ENCODE measurements around the gene CCDC92. TPM values are rescaled to one million over a fixed set of nuclear protein-coding genes. Genes with fewer than 3 reads are reported as not detected.

Gene CCDC92
- total RNA-seq = 10 to 100 TPM; 21.1 to 31.0 TPM

- Mint-ChIP-seq H3K4me3 (peak within 1 kb of the TSS; percentile 93 to 95), H3K9me3 (no peaks in the 10 kb centered on the region), H3K36me3 (ENCODE audit: insufficient read depth in 2 of 2) (peaks cover 5 to 9% of the 10 kb centered on the region in 2 donors), H3K4me1 (ENCODE audit: low read depth) (peaks cover 51% of the 10 kb centered on the region), H3K27ac (peak within 1 kb of the TSS; percentile 49), H3K27me3 (ENCODE audit: low read depth) (no peaks in the 10 kb centered on the region)
- ATAC-seq (replicated peaks in 1 of 2) = peak; percentile 85 to 87
- peak; percentile 96 to 97 for DNase-seq
These were observed at the start of gene CCDC92, which contains the start of gene ZNF664 for GRCh38 chr12:123972457-123973401. Gene CCDC92 (minus strand): TSS chr12:123972831. CDS start chr12:123944305, 28,526 bp downstream. Gene ZNF664 (plus strand): TSS chr12:123973215. CDS start chr12:124012145, 38,930 bp downstream.

- Mint-ChIP-seq H3K27ac (no peak overlapping the region), H3K4me3 (no peak overlapping the region), H3K4me1 (ENCODE audit: low read depth) (peaks cover 4% of the 10 kb centered on the region), H3K9me3 (no peaks in the 10 kb centered on the region), H3K36me3 (ENCODE audit: insufficient read depth in 2 of 2) (no peaks in the 10 kb centered on the region), H3K27me3 (ENCODE audit: low read depth) (no peaks in the 10 kb centered on the region)
- ATAC-seq (replicated peaks in 1 of 2) (no peak), DNase-seq (no peak)
These were observed 49.5 kb upstream of the CCDC92 start for GRCh38 chr12:124022161-124022560.

- Mint-ChIP-seq H3K27me3 (ENCODE audit: low read depth) (no peaks in the 10 kb centered on the region), H3K27ac (no peak overlapping the region), H3K36me3 (ENCODE audit: insufficient read depth in 2 of 2) (no peaks in the 10 kb centered on the region), H3K4me1 (ENCODE audit: low read depth) (peaks cover 4% of the 10 kb centered on the region), H3K4me3 (no peak overlapping the region), H3K9me3 (no peaks in the 10 kb centered on the region)
- DNase-seq = no peak
- no peak for ATAC-seq (replicated peaks in 1 of 2)
These were observed 48.4 kb upstream of the CCDC92 start for GRCh38 chr12:124021007-124021406.

- Mint-ChIP-seq H3K27me3 (ENCODE audit: low read depth) (no peaks in the 10 kb centered on the region), H3K4me3 (no peak overlapping the region), H3K36me3 (ENCODE audit: insufficient read depth in 2 of 2) (no peaks in the 10 kb centered on the region), H3K4me1 (ENCODE audit: low read depth) (peaks cover 4% of the 10 kb centered on the region), H3K9me3 (no peaks in the 10 kb centered on the region), H3K27ac (peak overlapping the region; percentile 52)
- ATAC-seq (replicated peaks in 1 of 2) (no peak), DNase-seq (no peak)
These were observed 47.9 kb upstream of the CCDC92 start for GRCh38 chr12:124020514-124020949.

GRCh38 chr12:124019115-124019514 is 46.5 kb upstream of the CCDC92 start:
- DNase-seq (no peak), ATAC-seq (replicated peaks in 1 of 2) (no peak)
- Mint-ChIP-seq H3K9me3 (no peaks in the 10 kb centered on the region), H3K27ac (no peak overlapping the region), H3K4me3 (no peak overlapping the region), H3K27me3 (ENCODE audit: low read depth) (no peaks in the 10 kb centered on the region), H3K36me3 (ENCODE audit: insufficient read depth in 2 of 2) (no peaks in the 10 kb centered on the region), H3K4me1 (ENCODE audit: low read depth) (peaks cover 1% of the 10 kb centered on the region)

- DNase-seq (no peak), ATAC-seq (replicated peaks in 1 of 2) (no peak)
- Mint-ChIP-seq H3K27me3 (ENCODE audit: low read depth) (no peaks in the 10 kb centered on the region), H3K27ac (no peak overlapping the region), H3K4me1 (ENCODE audit: low read depth) (no peaks in the 10 kb centered on the region), H3K4me3 (no peak overlapping the region), H3K9me3 (no peaks in the 10 kb centered on the region), H3K36me3 (ENCODE audit: insufficient read depth in 2 of 2) (no peaks in the 10 kb centered on the region)
These were observed 45.9 kb upstream of the CCDC92 start for GRCh38 chr12:124018539-124018938.

GRCh38 chr12:124017064-124017463 is 44.4 kb upstream of the CCDC92 start:
- Mint-ChIP-seq H3K27ac (no peak overlapping the region), H3K27me3 (ENCODE audit: low read depth) (no peaks in the 10 kb centered on the region), H3K4me1 (ENCODE audit: low read depth) (no peaks in the 10 kb centered on the region), H3K36me3 (ENCODE audit: insufficient read depth in 2 of 2) (peaks cover 2% of the 10 kb centered on the region in 2 donors), H3K9me3 (no peaks in the 10 kb centered on the region), H3K4me3 (no peak overlapping the region)
- ATAC-seq (replicated peaks in 1 of 2) (no peak), DNase-seq (no peak)

GRCh38 chr12:124015494-124016461 is 43.1 kb upstream of the CCDC92 start:
- H3K27me3 Mint-ChIP-seq (ENCODE audit: low read depth) = no peaks in the 10 kb centered on the region
- H3K4me3 Mint-ChIP-seq = no peak overlapping the region
- peaks cover 5 to 6% of the 10 kb centered on the region in 2 donors for H3K36me3 Mint-ChIP-seq (ENCODE audit: insufficient read depth in 2 of 2)
- no peak for DNase-seq
- H3K9me3 Mint-ChIP-seq = no peaks in the 10 kb centered on the region
- no peaks in the 10 kb centered on the region for H3K4me1 Mint-ChIP-seq (ENCODE audit: low read depth)
- ATAC-seq (replicated peaks in 1 of 2) = no peak
- H3K27ac Mint-ChIP-seq = no peak overlapping the region

- DNase-seq (no peak), ATAC-seq (replicated peaks in 1 of 2) (no peak)
- H3K9me3 Mint-ChIP-seq = no peaks in the 10 kb centered on the region
- H3K36me3 Mint-ChIP-seq (ENCODE audit: insufficient read depth in 2 of 2) = peaks cover 5 to 6% of the 10 kb centered on the region in 2 donors
- H3K27me3 Mint-ChIP-seq (ENCODE audit: low read depth) = no peaks in the 10 kb centered on the region
- H3K27ac Mint-ChIP-seq = no peak overlapping the region
- H3K4me1 Mint-ChIP-seq (ENCODE audit: low read depth) = peaks cover 7% of the 10 kb centered on the region
- no peak overlapping the region for H3K4me3 Mint-ChIP-seq
These were observed 40.4 kb upstream of the CCDC92 start for GRCh38 chr12:124013073-124013472.

GRCh38 chr12:124011435-124012115 is 38.9 kb upstream of the CCDC92 start:
- Mint-ChIP-seq H3K4me1 (ENCODE audit: low read depth) (peaks cover 22% of the 10 kb centered on the region), H3K36me3 (ENCODE audit: insufficient read depth in 2 of 2) (peaks cover 7 to 10% of the 10 kb centered on the region in 2 donors)

GRCh38 chr12:124010687-124011086 is 38.1 kb upstream of the CCDC92 start:
- H3K4me3 Mint-ChIP-seq = no peak overlapping the region

More at GRCh38 chr12:124011435-124012115, 38.9 kb upstream of the CCDC92 start:
- Mint-ChIP-seq H3K27ac (no peak overlapping the region), H3K4me3 (no peak overlapping the region), H3K27me3 (ENCODE audit: low read depth) (no peaks in the 10 kb centered on the region), H3K9me3 (no peaks in the 10 kb centered on the region)
- DNase-seq = no peak
- no peak for ATAC-seq (replicated peaks in 1 of 2)

GRCh38 chr12:124009781-124010180 is 37.1 kb upstream of the CCDC92 start:
- DNase-seq = no peak
- Mint-ChIP-seq H3K27me3 (ENCODE audit: low read depth) (no peaks in the 10 kb centered on the region), H3K9me3 (no peaks in the 10 kb centered on the region), H3K4me1 (ENCODE audit: low read depth) (peaks cover 34% of the 10 kb centered on the region), H3K4me3 (no peak overlapping the region), H3K36me3 (ENCODE audit: insufficient read depth in 2 of 2) (peaks cover 7 to 14% of the 10 kb centered on the region in 2 donors), H3K27ac (no peak overlapping the region)
- ATAC-seq (replicated peaks in 1 of 2) = no peak

More at GRCh38 chr12:124010687-124011086, 38.1 kb upstream of the CCDC92 start:
- DNase-seq (no peak), ATAC-seq (replicated peaks in 1 of 2) (no peak)
- Mint-ChIP-seq H3K27me3 (ENCODE audit: low read depth) (no peaks in the 10 kb centered on the region), H3K9me3 (no peaks in the 10 kb centered on the region), H3K27ac (no peak overlapping the region), H3K4me1 (ENCODE audit: low read depth) (peaks cover 31% of the 10 kb centered on the region), H3K36me3 (ENCODE audit: insufficient read depth in 2 of 2) (peaks cover 7 to 13% of the 10 kb centered on the region in 2 donors)

Data from activated T-cell treated with anti-CD3 and anti-CD28 coated beads, Interleukin-2, amount 50 U/mL, for 72 hours (primary cell).